DND-41 (cell line): Measurements from ENCODE around the gene NLGN1.

Source experiments
- ATAC-seq: fragments of 200-7000 bp; cut with Tn5 transposase; 3 replicates; pipeline ENCODE4 v1.9.1; 2021; ENCODE audit warnings: low read depth; ENCODE audit not compliant: insufficient read depth
- DNase-seq: peaks from one replicate; pipeline ENCODE4 v3.0.0-alpha.2; 2020
- H2AFZ ChIP-seq: 2 replicates; pipeline ENCODE4 v1.6.0; 2012; ENCODE audit warnings: low read depth, low read length
- H3K27ac ChIP-seq: 2 replicates; pipeline ENCODE4 v1.5.1; 2012; ENCODE audit warnings: low read length, inconsistent platforms
- H3K27me3 ChIP-seq: fragments of 200-600 bp; sonication (generic); 2 replicates; pipeline ENCODE4 v1.6.0; 2012; ENCODE audit warnings: low read length, mild to moderate bottlenecking, inconsistent platforms; ENCODE audit not compliant: insufficient read depth, poor library complexity
- H3K36me3 ChIP-seq: 2 replicates; pipeline ENCODE4 v1.5.1; 2012; ENCODE audit warnings: low read length, inconsistent platforms; ENCODE audit not compliant: insufficient read depth
- H3K4me1 ChIP-seq: 2 replicates; pipeline ENCODE4 v1.5.1; 2012; ENCODE audit warnings: mild to moderate bottlenecking, low read length; ENCODE audit not compliant: insufficient read depth
- H3K4me2 ChIP-seq: 2 replicates; pipeline ENCODE4 v1.6.0; 2012; ENCODE audit warnings: mild to moderate bottlenecking, moderate library complexity, low read length, inconsistent platforms; ENCODE audit not compliant: insufficient read depth
- H3K4me3 ChIP-seq, 2 experiments: fragments of 200-600 bp in 1 of 2; shearing (Covaris generic) in 1 of 2; 2 replicates each; pipeline ENCODE4 v1.5.1; 2012 to 2016; ENCODE audit warnings: inconsistent platforms in 2 of 2, low read length in 2 of 2, mild to moderate bottlenecking in 2 of 2, low read depth in 1 of 2, moderate library complexity in 1 of 2
- H3K79me2 ChIP-seq: 2 replicates; pipeline ENCODE4 v1.6.0; 2012; ENCODE audit warnings: low read length, inconsistent platforms; ENCODE audit not compliant: insufficient read depth
- H3K9ac ChIP-seq: 2 replicates; pipeline ENCODE4 v1.6.0; 2012; ENCODE audit warnings: low read depth, mild to moderate bottlenecking, inconsistent platforms, low read length, moderate library complexity
- H3K9me3 ChIP-seq: 2 replicates; pipeline ENCODE4 v1.5.1; 2012; ENCODE audit warnings: low read length, moderate library complexity, mild to moderate bottlenecking, inconsistent platforms; ENCODE audit not compliant: insufficient read depth, severe bottlenecking
- H4K20me1 ChIP-seq: 2 replicates; pipeline ENCODE4 v1.6.0; 2012; ENCODE audit warnings: low read length; ENCODE audit not compliant: insufficient read depth
- EZH2 ChIP-seq: IDR thresholded peaks from 3 replicates; pipeline ENCODE4 v1.6.1; 2012; ENCODE audit warnings: borderline replicate concordance, low read depth, mild to moderate bottlenecking, moderate library complexity, low read length, inconsistent platforms; ENCODE audit not compliant: severe bottlenecking
- TF ChIP-seq, protein P1 (sequence below): IDR thresholded peaks from 2 replicates; pipeline ENCODE4 v1.5.1; 2012; ENCODE audit warnings: borderline replicate concordance, low read length, moderate library complexity, mild to moderate bottlenecking; ENCODE audit not compliant: poor library complexity, severe bottlenecking; ENCODE audit errors: extremely low read depth

Gene NLGN1

DNA sequence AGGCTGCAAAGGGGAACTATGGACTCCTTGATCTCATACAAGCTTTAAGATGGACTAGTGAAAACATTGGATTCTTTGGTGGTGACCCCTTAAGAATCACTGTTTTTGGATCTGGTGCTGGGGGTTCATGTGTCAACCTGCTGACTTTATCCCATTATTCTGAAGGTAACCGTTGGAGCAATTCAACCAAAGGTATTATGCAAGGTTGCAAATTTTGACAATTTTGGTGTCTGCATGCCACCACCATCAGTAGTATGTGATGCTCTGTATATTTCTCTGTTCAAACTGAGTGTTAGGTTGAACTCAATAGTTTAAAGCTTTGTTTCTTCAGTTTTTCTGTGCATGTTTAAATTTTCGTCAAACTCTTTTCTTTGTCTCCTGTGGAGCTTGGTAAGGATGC lies 877.8 kb downstream of the NLGN1 start:
- Histone ChIP-seq H3K4me2 (no peak overlapping the region), H3K4me3 (no peak overlapping the region), H2AFZ (no peak overlapping the region), H3K36me3 (no peaks in the 10 kb centered on the region), H3K4me1 (no peaks in the 10 kb centered on the region), H3K27me3 (no peaks in the 10 kb centered on the region), H3K79me2 (no peaks in the 10 kb centered on the region), H3K27ac (no peak overlapping the region), H3K9me3 (no peaks in the 10 kb centered on the region), H4K20me1 (no peaks in the 10 kb centered on the region), H3K9ac (no peak overlapping the region)
- DNase-seq (no peak), ATAC-seq (no peak)
- TF ChIP-seq, protein P1, sequence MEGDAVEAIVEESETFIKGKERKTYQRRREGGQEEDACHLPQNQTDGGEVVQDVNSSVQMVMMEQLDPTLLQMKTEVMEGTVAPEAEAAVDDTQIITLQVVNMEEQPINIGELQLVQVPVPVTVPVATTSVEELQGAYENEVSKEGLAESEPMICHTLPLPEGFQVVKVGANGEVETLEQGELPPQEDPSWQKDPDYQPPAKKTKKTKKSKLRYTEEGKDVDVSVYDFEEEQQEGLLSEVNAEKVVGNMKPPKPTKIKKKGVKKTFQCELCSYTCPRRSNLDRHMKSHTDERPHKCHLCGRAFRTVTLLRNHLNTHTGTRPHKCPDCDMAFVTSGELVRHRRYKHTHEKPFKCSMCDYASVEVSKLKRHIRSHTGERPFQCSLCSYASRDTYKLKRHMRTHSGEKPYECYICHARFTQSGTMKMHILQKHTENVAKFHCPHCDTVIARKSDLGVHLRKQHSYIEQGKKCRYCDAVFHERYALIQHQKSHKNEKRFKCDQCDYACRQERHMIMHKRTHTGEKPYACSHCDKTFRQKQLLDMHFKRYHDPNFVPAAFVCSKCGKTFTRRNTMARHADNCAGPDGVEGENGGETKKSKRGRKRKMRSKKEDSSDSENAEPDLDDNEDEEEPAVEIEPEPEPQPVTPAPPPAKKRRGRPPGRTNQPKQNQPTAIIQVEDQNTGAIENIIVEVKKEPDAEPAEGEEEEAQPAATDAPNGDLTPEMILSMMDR: no peak
- no peak for TF ChIP-seq EZH2

DNA sequence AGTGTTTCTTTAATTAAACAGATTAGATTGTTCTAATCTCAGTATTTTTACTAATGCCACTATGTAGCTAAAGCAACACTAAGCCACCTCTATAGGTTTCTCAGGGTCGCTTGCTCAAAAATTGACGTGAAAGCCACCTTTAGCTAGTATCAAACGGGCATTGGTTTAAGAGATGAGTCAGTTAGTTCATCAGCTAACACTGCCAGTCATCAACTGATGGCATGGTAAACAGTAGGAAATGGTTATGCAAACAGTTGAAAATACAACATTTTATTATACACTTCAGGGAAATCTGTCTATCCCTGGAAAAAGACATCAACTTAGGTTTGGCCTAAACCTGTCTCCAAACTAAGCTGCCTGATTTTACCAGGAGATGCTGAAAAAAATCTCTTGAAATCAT lies 879.3 kb downstream of the NLGN1 start:
- DNase-seq (no peak), ATAC-seq (no peak)
- Histone ChIP-seq H2AFZ (no peak overlapping the region), H3K9ac (no peak overlapping the region), H3K4me2 (no peak overlapping the region), H3K4me1 (no peaks in the 10 kb centered on the region), H3K79me2 (no peaks in the 10 kb centered on the region), H3K36me3 (no peaks in the 10 kb centered on the region), H3K9me3 (no peaks in the 10 kb centered on the region), H3K27me3 (no peaks in the 10 kb centered on the region), H3K27ac (no peak overlapping the region), H4K20me1 (no peaks in the 10 kb centered on the region), H3K4me3 (no peak overlapping the region)
- TF ChIP-seq, protein P1: no peak
- TF ChIP-seq EZH2: no peak

GRCh38 chr3:174278094-174278493 lies 880.5 kb downstream of the NLGN1 start:
- H3K4me2 ChIP-seq: no peak overlapping the region
- TF ChIP-seq EZH2: no peak
- TF ChIP-seq, protein P1: no peak
- no peak for DNase-seq
- H3K79me2 ChIP-seq: no peaks in the 10 kb centered on the region
- no peak overlapping the region for H2AFZ ChIP-seq
- no peaks in the 10 kb centered on the region for H4K20me1 ChIP-seq
- no peak overlapping the region for H3K27ac ChIP-seq
- no peaks in the 10 kb centered on the region for H3K4me1 ChIP-seq
- no peak overlapping the region for H3K4me3 ChIP-seq
- no peak for ATAC-seq
- H3K9ac ChIP-seq: no peak overlapping the region
- no peaks in the 10 kb centered on the region for H3K9me3 ChIP-seq
- no peaks in the 10 kb centered on the region for H3K36me3 ChIP-seq
- no peaks in the 10 kb centered on the region for H3K27me3 ChIP-seq

- Histone ChIP-seq H3K27me3 (no peaks in the 10 kb centered on the region), H3K9me3 (no peaks in the 10 kb centered on the region), H3K9ac (no peak overlapping the region), H3K27ac (no peak overlapping the region), H3K36me3 (no peaks in the 10 kb centered on the region), H4K20me1 (no peaks in the 10 kb centered on the region), H3K4me2 (no peak overlapping the region), H3K4me3 (no peak overlapping the region), H3K4me1 (no peaks in the 10 kb centered on the region), H2AFZ (no peak overlapping the region), H3K79me2 (no peaks in the 10 kb centered on the region)
- DNase-seq: no peak
- ATAC-seq: no peak
- no peak for TF ChIP-seq EZH2
These were observed 882.6 kb downstream of the NLGN1 start for GRCh38 chr3:174280186-174280585.
